Colonic mucosa (tissue), 4 donors: ENCODE data around the gene COX7B. TPM values are rescaled to one million over a fixed set of nuclear protein-coding genes. Genes with fewer than 3 reads are reported as not detected.
"Not testable (repeated sequence)": the region's sequence is repeated elsewhere in the genome, so short reads cannot be mapped to it uniquely, and the experiment has no call there.

Source experiments
- DNase-seq: peaks from one replicate; pipeline ENCODE4 v3.0.0-alpha.2; 2020
- H3K27ac ChIP-seq: fragments of 200-600 bp; one replicate; pipeline ENCODE4 v1.8.0; 2021
- H3K27me3 ChIP-seq: fragments of 200-600 bp; one replicate; pipeline ENCODE4 v1.8.0; 2021
- H3K36me3 ChIP-seq: fragments of 200-600 bp; one replicate; pipeline ENCODE4 v1.8.0; 2021
- H3K4me1 ChIP-seq: fragments of 200-600 bp; one replicate; pipeline ENCODE4 v1.8.0; 2021; ENCODE audit warnings: mild to moderate bottlenecking
- H3K4me3 ChIP-seq: fragments of 200-600 bp; one replicate; pipeline ENCODE4 v1.8.0; 2021
- H3K9ac ChIP-seq, 2 donors: one replicate each; pipeline ENCODE4 v1.7.0; 2013; ENCODE audit warnings: control low read depth in 2 of 2, low read depth in 2 of 2, low read length in 2 of 2
- H3K9me3 ChIP-seq: fragments of 200-600 bp; one replicate; pipeline ENCODE4 v1.8.0; 2021
- CTCF ChIP-seq: fragments of 200-600 bp; IDR thresholded peaks from one replicate; pipeline ENCODE4 v1.8.0; 2022; ENCODE audit warnings: antibody characterized with exemption, mild to moderate bottlenecking
- intact Hi-C: fragments of 100-400 bp; cut with DNase I; formaldehyde crosslinking; loops from one replicate; pipeline ENCODE4 v1.14.1; 2022
- total RNA-seq, 2 donors: library from RNA; stranded (reverse); fragmentation: NEBNext Ultra II Directional in 1 of 2; extraction: Animal tissue kit (Norgen Biotek cat#: 25700) in 1 of 2; gene quantifications; one replicate each; pipeline ENCODE4 v1.2.1, GENCODE V29; 2021
- donor health status: healthy.
- donor health status: DM: no; HTN: no; CAD: no.
- donor health status: DM: no; HTN: no; CAD: no.

The COX7B gene
- total RNA-seq, 2 donors from 2014 or later, result 485 to 517 TPM

DNA sequence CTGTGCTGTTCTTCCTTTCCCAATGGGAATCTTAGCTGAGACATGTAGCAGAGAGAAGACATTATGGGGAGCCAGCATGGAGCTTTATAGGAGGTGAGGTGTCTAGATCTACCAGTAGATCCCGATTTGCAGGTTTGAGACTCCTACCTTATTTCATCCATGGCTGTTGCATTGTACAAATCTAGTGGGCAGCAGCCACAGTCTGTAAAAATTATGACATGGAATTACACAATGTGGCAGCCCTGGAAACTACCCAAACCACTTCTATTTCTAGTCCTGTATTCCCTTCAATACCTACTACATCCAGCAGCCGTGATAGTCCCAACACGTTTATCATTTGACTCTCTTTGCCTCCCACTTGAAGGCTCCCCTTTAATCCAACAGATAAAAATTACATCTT is 19.3 kb downstream of the COX7B start:
- no peaks in the 10 kb centered on the region for H3K27me3 ChIP-seq
- intact Hi-C loops, result no loop called here
- no peaks in the 10 kb centered on the region for H3K9me3 ChIP-seq
- no peaks in the 10 kb centered on the region for H3K4me1 ChIP-seq
- H3K4me3 ChIP-seq, result no peak overlapping the region
- H3K9ac ChIP-seq, result no peak overlapping the region
- no peak for DNase-seq
- no peak for TF ChIP-seq CTCF
- no peak overlapping the region for H3K27ac ChIP-seq
- H3K36me3 ChIP-seq, result no peaks in the 10 kb centered on the region

DNA sequence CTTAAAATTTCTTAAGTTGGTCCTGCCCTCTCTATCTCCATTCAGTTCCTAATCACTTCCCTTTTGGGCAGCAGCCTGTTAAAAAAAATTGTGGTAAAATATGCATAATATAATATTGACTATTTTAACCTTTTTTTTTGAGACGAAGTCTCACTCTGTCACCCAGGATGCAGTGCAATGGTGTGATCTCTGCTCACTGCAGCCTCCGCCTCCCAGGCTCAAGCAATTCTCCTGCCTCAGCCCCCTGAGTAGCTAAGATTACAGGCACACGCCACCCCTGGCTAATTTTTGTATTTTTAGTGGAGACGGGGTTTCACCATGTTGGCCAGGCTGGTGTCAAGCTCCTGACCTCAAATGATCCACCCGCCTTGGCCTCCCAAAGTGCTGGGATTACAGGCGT is 20.1 kb downstream of the COX7B start:
- H3K9me3 ChIP-seq, H3K27me3 ChIP-seq, H3K9ac ChIP-seq, H3K4me1 ChIP-seq, H3K36me3 ChIP-seq, H3K4me3 ChIP-seq, H3K27ac ChIP-seq, DNase-seq, intact Hi-C loops: not testable (repeated sequence)

DNA sequence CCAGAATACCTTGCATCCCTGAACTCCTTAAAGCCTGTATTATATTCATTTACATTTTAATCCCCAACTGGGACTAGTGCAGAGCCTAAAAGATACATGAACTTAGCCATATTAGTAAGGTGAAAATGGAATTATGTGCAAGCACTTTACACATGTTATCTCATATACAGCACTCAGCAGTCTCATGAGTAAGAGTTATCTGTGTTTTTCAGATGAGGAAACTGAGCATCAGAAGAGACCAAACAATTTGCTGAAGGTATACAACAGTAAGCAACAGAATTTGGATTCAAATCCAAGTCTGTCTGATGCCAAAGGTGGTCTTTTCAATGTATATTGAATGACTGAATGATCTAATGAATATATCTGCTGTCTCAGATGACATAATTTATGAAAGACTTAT is 23.5 kb downstream of the COX7B start:
- intact Hi-C loops, result no loop called here
- DNase-seq, result no peak
- Histone ChIP-seq H3K27me3 (no peaks in the 10 kb centered on the region), H3K4me1 (no peaks in the 10 kb centered on the region), H3K36me3 (no peaks in the 10 kb centered on the region), H3K9me3 (no peaks in the 10 kb centered on the region), H3K4me3 (no peak overlapping the region), H3K9ac (no peak overlapping the region), H3K27ac (no peak overlapping the region)
- no peak for TF ChIP-seq CTCF

DNA sequence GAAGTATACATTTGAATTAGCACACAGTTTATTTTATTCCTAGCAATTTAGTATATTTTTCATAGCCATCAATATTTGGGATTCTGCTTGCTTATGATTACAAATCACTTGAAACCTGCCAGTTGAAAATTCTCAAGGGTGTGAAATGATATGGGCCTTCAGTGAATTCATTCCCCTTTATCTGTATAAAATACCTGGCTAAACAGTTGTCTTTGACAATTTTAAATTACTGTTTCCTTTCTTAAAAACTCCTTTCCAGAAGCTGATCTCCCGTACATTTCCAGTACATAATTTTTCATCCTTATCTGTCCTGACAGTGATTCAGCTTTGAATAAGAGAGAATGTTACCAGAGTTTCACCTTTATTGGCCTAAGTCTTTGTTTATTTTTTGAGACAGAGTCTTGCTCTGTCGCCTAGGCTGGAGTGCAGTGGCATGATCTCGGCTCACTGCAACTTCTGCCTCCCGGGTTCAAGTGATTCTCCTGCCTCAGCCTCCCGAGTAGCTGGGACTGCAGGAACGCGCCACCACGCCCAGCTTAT is 25.1 kb downstream of the COX7B start:
- H3K4me3 ChIP-seq, result no peak overlapping the region
- no peaks in the 10 kb centered on the region for H3K9me3 ChIP-seq
- H3K27me3 ChIP-seq, result no peaks in the 10 kb centered on the region
- H3K36me3 ChIP-seq, result no peaks in the 10 kb centered on the region
- H3K4me1 ChIP-seq, result no peaks in the 10 kb centered on the region
- H3K9ac ChIP-seq, result no peak overlapping the region
- intact Hi-C loops, result no loop called here
- no peak for DNase-seq
- no peak overlapping the region for H3K27ac ChIP-seq
- no peak for TF ChIP-seq CTCF

- intact Hi-C loops, result no loop called here
- no peak for TF ChIP-seq CTCF
- DNase-seq, result no peak
These were observed 26.5 kb downstream of the COX7B start for GRCh38 chrX:77925764-77926163.

GRCh38 chrX:77930581-77930980 is 31.3 kb downstream of the COX7B start:
- no peak overlapping the region for H3K4me3 ChIP-seq
- intact Hi-C loops, result no loop called here
- no peak overlapping the region for H3K9ac ChIP-seq
- H3K9me3 ChIP-seq, result no peaks in the 10 kb centered on the region
- H3K27ac ChIP-seq, result no peak overlapping the region
- H3K27me3 ChIP-seq, result no peaks in the 10 kb centered on the region
- DNase-seq, result no peak
- TF ChIP-seq CTCF, result no peak
- H3K36me3 ChIP-seq, result no peaks in the 10 kb centered on the region
- no peaks in the 10 kb centered on the region for H3K4me1 ChIP-seq

More at GRCh38 chrX:77925764-77926163, 26.5 kb downstream of the COX7B start:
- Histone ChIP-seq H3K4me1 (no peaks in the 10 kb centered on the region), H3K9me3 (no peaks in the 10 kb centered on the region), H3K4me3 (no peak overlapping the region), H3K9ac (no peak overlapping the region), H3K27ac (no peak overlapping the region), H3K27me3 (no peaks in the 10 kb centered on the region), H3K36me3 (no peaks in the 10 kb centered on the region)
